Medulla oblongata (tissue), 1 donor: ENCODE measurements around the gene TTC38.
"Not testable (repeated sequence)": the region's sequence is repeated elsewhere in the genome, so short reads cannot be mapped to it uniquely, and the experiment has no call there.

Experiments used
- DNase-seq: peaks from one replicate; pipeline ENCODE4 v3.0.0-alpha.2; 2015; ENCODE audit errors: extremely low spot score

Gene TTC38

DNA sequence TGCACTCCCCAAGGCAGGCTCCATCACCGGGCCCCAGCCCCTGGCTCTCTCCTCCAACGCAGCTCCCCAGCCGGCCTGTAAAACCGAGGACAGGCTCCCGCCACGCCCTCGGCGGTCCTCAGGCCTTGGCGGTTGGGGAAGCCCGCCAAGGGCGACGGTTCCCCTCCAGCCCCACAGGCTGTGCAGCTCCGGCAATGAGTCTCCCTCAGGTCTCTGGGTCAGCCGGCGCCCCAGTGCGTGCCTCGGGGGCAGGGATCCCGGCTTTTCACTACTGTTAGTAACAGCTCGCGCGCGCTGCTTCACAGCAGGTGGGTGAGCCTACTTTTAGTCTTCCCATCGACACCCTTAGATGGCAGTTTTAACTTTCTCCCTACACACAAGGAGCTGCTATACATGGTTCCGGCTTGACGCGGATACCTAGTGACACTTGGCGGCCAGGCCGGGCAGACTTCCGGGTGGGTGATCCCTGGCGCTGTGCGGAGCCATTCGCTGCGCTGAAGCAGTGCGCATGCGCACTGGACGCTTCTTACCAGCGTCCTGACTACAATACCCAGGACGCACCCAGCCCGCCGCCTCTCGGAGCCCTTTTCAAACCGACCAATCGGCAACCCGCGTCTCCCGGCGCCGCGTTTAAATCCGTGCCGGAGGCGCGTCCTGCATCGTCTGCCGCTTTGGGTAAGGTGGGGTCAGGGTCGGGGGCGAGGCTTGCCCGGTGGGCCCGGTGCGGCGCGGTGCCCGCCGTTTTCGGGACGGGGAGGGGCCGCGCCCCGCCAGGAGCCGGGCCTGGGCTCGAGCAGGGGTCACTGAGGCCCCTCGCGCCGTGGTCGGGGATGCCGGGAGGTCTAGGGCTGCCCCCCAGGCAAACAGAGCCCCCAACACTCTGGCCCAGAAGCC, 28.7 kb downstream of the TTC38 start, which contains the start of gene GTSE1:
Gene GTSE1 (plus strand): TSS at position 614 of the 894 bp plus-strand sequence. CDS start 531 bp downstream, outside the sequence.
- peak; percentile 99 for DNase-seq

- DNase-seq = no peak
These were observed 29.5 kb downstream of the TTC38 start for GRCh38 chr22:46297151-46297812.

GRCh38 chr22:46299101-46299500, 31.3 kb downstream of the TTC38 start:
- DNase-seq = no peak

- no peak for DNase-seq
These were observed 32.7 kb downstream of the TTC38 start for GRCh38 chr22:46300491-46300890.

DNA sequence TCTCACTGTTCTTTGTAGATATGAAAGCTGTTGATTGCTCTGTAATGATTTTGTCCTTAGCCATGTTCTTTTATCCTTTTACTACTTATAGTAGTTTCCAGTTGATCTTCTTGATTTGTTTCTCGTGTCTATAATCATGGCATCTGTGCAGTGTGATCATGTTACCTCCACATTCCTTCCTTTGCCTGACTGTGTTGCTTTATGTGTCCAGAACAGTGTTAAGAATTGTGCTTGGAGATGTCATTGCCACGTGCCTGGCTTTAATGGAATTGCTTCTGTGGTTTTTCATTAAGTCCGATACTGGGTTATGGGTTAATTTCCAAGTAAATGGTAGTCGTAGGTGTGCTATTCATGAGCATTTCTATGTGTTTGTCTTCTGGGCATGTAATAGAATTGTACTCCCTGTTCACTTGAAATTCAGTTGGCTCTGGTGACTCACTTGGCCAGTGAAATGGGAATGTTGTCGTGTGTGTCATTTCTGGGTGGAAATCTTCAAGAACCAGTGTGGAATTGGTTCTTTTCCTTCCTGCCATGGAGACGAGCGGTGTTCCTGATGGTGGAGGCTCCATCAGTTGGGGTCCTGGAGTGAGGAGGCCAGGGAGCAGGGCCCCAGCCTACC, 35.6 kb downstream of the TTC38 start:
- DNase-seq = no peak

DNA sequence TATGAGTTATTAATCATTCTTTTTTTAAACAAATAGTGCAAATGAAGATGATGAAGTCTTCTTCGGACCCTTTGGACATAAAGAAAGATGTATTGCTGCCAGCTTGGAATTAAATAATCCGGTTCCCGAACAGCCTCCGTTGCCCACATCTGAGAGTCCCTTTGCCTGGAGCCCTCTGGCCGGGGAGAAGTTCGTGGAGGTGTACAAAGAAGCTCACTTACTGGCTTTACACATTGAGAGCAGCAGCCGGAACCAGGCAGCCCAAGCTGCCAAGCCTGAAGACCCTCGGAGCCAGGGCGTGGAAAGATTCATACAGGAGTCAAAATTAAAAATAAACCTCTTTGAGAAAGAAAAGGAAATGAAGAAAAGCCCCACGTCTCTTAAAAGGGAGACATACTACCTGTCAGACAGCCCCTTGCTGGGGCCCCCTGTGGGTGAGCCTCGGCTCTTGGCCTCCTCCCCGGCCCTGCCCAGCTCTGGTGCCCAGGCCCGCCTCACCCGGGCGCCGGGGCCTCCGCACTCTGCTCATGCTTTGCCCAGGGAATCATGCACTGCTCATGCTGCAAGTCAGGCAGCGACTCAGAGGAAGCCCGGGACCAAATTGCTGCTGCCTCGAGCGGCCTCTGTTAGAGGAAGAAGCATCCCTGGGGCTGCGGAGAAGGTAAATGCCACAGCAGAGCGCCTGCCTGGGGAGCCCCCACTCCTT, 40.6 kb downstream of the TTC38 start:
- DNase-seq = no peak

GRCh38 chr22:46309526-46310085, 41.8 kb downstream of the TTC38 start:
- DNase-seq = no peak

DNA sequence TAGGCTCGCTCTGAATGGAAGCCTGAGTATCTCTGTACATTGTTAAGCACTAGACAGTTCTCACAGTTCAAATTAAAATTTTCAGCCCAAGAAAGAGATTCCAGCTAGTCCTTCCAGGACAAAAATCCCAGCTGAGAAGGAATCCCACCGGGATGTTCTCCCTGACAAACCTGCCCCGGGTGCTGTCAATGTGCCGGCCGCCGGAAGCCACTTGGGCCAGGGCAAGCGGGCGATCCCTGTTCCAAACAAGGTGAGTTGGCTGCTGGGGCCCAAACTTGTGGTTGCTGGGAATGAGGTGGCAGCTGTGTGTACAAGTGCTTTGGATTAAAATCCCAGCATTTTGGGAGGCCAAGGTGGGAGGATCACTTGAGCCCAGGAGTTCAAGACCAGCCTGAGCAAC, 44.2 kb downstream of the TTC38 start:
- DNase-seq = no peak

- DNase-seq = not testable (repeated sequence)
These were observed 45.0 kb downstream of the TTC38 start for GRCh38 chr22:46312848-46313247.

- DNase-seq = no peak
These were observed 48.2 kb downstream of the TTC38 start for GRCh38 chr22:46315976-46316375.

DNA sequence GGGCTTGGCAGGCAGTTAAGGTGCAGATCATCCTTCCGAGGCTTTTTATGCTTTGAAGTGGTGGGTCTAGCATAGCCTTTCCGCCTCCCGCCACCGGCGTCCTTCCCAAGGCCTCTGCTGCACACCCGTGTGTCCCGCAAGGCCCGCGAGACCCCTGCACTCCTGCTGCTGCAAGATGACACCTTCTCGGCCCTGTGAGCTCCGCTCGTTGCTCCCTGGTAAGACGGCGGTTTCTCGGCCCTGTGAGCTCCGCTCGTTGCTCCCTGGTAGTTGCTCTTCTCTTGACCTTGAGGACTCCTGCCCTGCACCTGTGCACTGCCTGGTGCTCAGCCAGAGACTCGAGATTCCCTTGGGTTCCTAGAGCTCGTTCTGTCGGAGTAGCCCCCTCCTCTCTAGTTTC, 49.8 kb downstream of the TTC38 start:
- no peak for DNase-seq

- DNase-seq = no peak
These were observed 50.8 kb downstream of the TTC38 start for GRCh38 chr22:46318576-46318975.

DNA sequence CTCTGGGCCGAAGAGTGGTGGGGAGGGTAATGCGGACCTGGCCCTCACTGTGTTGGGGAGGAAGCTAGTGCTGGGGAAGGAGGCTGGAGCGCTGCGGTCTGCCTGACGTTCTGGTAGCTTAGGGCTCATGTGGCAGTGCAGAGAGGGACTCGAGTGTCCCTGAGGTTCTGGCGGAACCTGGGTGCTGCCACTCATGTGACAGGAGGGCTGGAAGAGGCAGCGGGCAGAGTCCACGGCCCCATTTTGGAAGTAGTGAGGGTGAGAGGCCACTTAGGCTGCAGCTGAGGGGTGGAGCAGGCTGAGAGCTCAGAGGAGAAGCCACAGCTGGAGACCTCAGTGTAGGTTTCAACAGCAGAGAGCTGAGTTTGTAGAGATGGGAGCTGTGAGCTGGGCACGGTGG, 51.5 kb downstream of the TTC38 start:
- DNase-seq = no peak

- DNase-seq = no peak
These were observed 52.4 kb downstream of the TTC38 start for GRCh38 chr22:46320166-46320710.

DNA sequence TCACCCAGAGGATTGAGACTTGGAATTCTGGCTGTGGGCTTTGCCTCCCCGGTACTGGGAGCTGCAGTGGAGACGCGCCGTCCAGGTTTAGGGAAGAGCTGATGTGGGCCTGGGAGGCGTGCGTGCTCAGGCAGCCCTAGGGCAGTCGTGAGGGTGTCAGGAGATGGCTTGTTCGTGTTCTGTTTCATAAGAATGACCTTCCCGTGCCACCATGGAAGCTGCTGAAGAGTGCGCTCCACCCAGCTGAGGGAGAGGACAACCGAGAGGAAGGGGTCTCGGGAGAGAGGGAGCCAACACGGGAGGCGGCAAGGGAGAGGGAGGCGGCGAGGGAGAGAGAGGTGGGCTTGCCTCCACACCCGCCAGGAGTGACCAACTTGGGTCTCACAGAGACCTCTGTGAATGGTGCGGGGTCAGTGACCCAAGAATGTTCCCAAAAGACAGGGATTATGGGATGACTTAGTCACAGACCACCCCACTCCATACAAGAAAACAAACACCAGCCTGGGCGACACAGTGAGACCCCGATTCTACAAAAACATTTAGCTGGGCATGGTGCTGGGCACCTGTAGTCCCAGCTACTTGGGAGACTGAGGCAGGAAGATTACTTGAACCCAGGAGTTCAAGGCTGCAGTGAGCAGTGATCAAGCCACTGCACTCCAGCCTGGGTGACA, 53.0 kb downstream of the TTC38 start:
- DNase-seq = no peak

GRCh38 chr22:46322711-46323110, 54.9 kb downstream of the TTC38 start:
- no peak for DNase-seq

GRCh38 chr22:46323162-46323561, 55.4 kb downstream of the TTC38 start:
- DNase-seq = no peak

GRCh38 chr22:46326066-46326680, 58.4 kb downstream of the TTC38 start:
- DNase-seq = no peak

- no peak for DNase-seq
These were observed 60.1 kb downstream of the TTC38 start for GRCh38 chr22:46327691-46328465.

DNA sequence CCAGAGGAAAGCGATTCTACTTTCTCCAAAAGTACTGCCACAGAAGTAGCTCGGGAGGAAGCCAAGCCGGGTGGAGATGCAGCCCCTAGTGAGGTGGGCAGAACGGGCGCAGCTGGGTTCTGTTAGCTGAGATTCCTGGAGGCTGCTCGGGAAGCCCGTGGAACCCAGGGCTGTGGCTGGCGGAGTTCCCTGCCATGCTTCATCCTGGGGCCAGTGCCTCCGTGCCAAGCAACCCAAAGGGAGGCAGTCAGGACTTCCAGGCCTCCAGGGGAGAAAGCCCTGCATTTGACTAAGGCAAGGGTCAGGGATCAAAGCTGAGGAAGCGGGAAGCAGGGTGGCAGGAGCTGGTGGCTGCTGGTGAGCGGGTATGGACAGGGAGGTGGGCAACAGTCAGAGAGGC, 61.0 kb downstream of the TTC38 start:
- DNase-seq = no peak
